H1 (cell line): Measurements from ENCODE around the gene PDE5A. TPM values are rescaled to one million over a fixed set of nuclear protein-coding genes. Genes with fewer than 3 reads are reported as not detected.

Experiments used
- CHD2 ChIP-seq: IDR thresholded peaks from 2 replicates; pipeline ENCODE4 v1.6.1; 2012; ENCODE audit warnings: low read length, improper control_type of control experiment
- NANOG ChIP-seq: IDR thresholded peaks from 2 replicates; pipeline ENCODE4 v1.6.1; 2011; ENCODE audit warnings: low read length, low read depth, mild to moderate bottlenecking, inconsistent platforms; ENCODE audit not compliant: insufficient read depth, poor library complexity, severe bottlenecking
- polyA plus RNA-seq, 7 experiments: library from polyadenylated mRNA; depleted of rRNA in 3 of 7; stranded (reverse) in 5 of 7; unstranded in 2 of 7; fragments of >200 nt in 5 of 7; fragments of 200-250 nt in 2 of 7; gene quantifications; 1 replicate in 5 of 7; 2 replicates in 1 of 7; 4 replicates in 1 of 7; pipeline versions ENCODE4 v1.2.1 to v1.2.3, GENCODE V29; 2011 to 2013; ENCODE audit warnings: missing spikeins in 2 of 7, mixed read lengths in 2 of 7
- total RNA-seq: library from RNA; stranded (reverse); fragmentation: NEBNext Ultra II Directional; extraction: Animal tissue kit (Norgen Biotek cat#: 25700); gene quantifications from 2 replicates; pipeline ENCODE4 v1.2.1, GENCODE V29; 2021

Gene PDE5A
- total and polyA plus RNA-seq, 2 of the 8 experiments (the other 6 are each of a cell fraction or from before 2014, with no cell fraction given) = 5.6 to 32.4 TPM

DNA sequence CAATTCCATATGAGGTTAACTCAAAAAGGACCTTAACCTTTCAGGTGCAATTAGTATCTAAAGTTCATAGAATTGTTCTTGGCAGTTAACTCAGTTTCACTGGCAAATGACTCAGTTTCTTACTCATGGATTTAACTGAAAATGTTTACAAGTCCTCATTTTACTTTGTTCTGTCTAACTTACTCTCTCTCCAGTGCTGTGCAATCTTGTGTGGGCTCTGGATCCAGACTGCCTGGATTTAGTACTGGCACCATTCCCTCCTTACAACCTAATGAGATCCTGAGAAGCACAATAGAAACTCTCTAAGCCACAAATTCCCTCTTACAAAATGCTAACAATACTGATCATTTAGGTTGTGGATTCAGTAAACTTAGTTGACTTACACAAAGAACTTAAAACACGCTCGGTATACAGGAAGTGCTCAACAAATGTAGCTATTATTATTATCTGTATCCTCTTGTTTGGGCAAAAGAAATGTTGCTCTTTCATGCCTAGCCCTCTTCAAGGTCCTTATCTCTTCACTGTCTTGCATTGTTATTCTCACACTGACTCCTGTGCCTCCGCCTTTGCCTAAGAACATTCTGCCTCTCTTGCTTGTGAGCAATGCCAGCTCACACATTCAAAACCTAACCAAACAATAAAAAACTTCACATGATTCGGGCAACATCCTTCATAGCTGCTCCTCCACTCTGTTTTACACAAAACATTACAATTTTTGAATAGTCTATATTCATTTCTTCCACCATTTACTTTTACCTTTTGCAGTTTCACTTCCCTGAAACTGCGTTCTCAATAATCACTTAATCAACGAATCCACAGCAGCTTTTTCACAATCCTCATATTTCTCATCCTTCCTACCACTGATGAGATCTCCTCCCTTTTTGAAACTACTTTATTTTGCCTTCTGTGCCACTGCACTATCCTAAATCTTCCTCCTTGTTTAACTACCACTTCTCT, 91.8 kb downstream of the PDE5A start (continued):
- TF ChIP-seq CHD2 (no peak), NANOG (no peak)
